Stimulated activated CD8-positive, alpha-beta memory T cell treated with anti-CD3 and anti-CD28 coated beads, Interleukin-2, amount 100 ng/mL, for 48 hours (primary cell): Measurements from ENCODE around the gene TRRAP.
"Not testable (repeated sequence)": the region's sequence is repeated elsewhere in the genome, so short reads cannot be mapped to it uniquely, and the experiment has no call there.

Source experiments
- DNase-seq, 2 donors: peaks; one replicate each; pipeline ENCODE4 v3.0.0-alpha.2; 2020; ENCODE audit warnings: low read depth in 2 of 2

TRRAP gene

DNA sequence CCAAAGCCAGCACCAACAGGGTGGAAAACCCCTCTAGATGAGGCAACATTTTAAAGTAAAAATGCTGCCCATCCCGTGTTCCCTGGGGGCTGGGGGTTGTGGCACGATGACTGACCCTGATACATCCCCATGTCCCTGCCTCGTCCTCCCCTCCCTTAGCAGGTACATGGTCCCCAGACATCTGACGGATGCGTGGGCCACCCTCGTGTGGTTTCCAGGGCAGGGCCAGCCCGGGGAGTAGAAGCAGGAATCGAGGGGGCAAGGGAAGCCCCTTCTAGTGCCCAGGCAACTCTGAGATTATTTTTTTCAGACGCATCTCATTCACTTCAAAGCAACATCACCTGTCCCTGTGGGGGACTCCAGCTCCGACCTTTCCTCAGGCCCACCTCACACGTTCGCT, 12.0 kb upstream of the TRRAP start:
- DNase-seq = no peak

DNA sequence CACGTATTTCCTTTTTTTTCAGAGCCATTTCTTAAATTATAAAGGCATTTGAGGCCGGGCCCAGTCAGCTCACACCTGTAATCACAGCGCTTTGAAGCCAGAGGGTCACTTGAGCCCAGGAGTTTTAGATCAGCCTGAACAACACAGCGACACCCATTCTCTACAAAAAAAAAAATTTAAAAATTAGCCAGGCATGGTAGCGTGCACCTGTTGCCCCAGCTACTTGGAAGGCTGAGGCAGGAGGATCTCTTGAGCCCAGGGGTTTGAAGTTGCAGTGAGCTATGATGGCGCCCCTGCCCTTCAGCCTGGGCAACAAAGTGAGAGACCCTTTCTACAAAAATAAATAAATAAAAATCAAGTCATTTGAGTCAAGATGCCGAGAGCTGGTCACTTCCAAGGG, 11.6 kb upstream of the TRRAP start:
- no peak for DNase-seq

DNA sequence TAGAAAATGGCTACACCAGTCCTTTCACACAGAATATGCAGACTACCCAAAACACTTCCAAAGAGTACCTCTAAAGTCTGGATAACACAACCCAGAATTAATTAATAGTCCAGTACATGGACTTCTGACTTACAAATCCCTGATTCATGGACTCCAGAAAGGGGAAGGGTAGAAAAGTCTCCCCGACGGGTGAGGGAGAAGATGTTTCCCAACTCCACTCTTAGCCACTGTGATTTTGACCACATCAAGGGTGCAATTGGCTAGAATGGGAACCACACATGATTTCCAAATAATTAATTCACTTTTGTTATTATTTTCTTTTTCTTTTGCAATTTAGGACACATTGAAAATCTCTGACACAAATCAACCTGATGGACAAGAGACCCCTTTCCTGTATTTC, 9.9 kb upstream of the TRRAP start:
- no peak for DNase-seq

DNA sequence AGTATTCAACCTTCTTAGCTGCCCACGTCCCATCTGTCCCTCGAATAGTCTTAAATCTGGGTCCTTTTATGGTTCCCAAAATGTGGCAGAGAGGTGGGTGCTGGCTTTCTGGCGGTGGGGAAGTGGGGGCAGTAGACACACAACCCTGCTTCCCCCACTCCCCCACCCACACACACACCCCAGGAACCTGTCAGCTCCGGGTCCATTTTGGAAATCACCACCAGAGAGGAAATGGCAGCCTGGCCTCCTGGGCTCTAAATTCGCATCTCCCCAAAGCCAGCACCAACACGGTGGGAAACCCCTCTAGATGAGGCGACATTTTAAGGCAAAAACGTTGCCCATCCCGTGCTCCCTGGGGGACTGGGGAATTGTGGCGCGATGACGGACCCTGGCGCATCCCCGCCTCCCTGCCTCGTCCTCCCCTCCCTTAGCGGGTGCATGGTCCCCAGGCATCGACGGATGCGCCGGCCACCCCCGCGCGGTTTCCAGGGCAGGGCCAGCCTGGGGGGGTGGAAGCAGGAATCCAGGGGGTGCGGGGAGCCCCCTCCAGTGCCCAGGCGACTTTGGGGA, 9.2 kb upstream of the TRRAP start:
- DNase-seq = no peak

DNA sequence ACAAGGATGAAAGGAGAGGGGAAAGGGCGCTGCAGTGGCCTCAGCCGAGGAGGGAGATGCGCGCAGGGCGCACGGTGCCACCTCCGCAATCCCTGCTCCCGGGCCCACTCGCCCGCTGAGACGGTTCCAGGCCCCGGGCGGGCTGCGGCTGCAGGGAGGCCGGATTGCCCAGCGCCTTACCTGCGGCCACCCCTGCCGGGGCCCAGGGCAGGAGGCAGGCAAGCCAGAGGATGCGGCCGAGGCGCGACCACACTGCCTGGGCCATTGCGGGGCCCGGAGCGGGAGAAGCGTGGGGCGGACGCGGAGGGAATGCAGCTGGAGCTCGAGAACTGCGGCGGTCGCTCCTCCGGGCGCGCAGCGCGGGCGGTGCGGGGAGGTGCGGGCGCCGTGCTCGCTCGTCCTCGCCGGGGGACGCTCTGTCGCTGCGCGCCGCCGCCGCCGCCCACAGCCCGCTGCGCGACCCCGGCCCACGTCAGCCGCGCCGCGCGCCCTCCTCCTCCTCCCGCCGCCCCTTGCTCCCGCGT, 8.7 kb upstream of the TRRAP start, which contains the start of gene TMEM130:
Gene TMEM130, minus strand, starts transcription at position 418 of the 524 bp plus-strand sequence. Its CDS starts 153 bp downstream, at position 265.
- no peak for DNase-seq

DNA sequence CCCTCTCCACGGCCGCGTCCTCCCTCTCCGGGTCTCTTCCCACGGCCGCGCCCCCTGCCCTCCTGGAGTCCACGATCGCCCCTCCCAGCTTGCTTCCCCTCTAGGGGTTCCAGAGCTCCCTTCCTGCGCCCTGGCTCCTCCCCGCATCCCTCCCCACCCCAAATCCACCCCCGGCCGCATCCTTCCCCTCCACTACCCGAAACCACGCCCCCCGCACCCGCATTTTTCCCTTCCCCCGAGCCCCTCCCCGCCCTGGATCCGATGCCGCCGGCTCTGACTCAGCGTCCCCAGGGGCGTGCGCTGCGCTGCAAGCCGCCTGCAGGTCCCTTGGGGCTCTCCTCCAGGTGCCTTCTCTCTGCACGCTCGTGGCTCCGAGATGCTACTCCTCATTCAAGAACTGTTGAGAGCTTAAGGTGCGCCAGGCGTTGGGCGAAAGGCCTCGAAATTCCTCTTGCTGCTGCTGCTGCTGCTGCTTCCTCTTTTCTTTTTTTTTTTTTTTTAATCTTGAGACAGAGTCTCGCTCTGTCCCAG, 8.1 kb upstream of the TRRAP start:
- peak; percentile 55 to 62 for DNase-seq

DNA sequence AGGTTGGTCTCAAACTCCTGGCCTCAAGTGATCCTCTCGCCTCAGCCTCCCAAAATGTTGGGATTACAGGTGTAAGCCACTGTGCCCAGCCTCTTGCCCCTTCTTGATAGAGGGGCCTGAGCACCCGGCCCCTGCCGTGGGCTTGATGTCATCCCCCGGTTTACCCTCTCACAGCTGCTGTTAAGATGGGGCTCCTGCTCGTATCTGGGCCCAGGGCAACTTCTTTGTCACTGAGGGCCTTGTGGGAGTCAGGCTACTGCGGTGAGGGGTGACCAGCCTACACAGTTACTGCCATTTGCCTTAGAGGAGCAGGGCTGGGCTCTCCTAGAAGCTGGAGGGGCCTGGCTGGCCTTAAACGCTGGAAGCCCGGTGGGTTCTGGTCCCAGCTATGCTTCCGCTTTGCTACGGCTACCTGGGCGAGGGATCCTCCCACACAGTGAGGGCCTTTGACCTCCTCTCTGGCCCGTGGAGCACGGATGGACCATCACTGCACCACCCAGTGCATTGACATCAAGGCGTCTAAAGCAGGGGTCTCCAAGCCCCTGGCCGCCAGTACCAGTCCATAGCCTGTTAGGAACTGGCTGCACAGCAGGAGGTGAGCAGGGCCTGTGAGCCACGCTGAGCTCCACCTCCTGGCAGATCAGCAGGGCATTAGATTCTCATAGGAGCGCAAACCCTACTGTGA, 7.4 kb upstream of the TRRAP start:
- DNase-seq = no peak

DNA sequence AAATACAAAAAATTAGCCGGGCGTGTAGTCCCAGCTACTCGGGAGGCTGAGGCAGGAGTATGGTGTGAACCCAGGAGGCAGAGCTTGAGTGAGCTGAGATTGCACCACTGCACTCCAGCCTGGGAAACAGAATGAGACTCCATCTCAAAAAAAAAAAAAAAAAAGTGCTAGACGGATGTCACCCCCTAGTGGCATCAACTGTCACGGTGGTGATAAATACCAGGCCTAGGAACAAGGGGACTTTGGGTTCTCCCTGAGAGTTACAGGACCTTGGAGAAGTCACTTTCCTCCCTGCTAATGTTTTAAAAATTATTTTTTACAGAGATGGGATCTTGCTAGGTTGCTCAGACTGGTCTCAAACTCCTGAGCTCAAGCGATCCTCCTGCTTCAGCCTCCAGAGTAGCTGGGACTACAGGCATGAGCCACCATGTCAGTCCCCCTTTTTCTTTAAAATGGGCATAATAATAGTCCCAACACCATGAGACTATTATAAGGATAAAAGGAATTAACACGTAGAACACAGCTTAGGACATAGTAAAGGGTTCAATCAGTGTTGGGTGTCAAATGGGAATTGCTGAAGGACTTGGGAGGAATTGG, 5.9 kb upstream of the TRRAP start:
- DNase-seq = no peak

DNA sequence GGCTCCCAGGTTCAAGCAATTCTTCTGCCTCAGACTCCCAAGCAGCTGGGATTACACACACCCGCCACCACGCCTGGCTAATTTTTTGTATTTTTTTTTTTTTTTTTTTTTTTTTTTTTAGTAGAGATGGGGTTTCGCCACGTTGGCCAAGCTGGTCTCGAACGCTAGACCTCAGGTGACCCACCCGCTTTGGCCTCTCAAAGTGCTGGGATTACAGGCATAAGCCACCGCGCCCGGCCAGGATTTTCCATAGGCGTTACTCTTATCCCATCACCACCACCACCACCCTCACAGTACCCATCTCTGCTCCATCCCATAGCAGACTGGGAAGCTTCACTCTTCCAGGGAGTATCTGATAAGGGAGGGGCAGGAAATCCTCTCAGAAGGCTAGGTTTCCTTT, 4.7 kb upstream of the TRRAP start:
- not testable (repeated sequence) for DNase-seq

DNA sequence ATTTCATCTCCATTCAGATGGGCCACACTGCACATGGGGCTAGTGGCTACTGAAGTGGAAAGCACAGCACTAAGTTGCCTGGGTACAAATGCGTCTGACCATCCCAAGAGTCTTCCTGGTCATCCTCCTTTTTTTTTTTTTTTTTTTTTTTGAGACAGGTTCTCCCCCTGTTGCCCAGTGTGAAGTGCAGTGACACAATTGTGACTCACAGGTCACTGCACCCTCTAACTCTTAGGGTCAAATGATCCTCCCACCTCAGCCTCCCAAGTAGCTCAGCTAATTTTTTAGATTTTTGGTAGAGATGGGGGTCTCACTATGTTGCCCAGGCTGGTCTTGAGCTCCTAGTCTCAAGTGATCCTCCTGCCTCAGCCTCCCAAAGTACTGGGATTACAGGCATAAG, 3.4 kb upstream of the TRRAP start:
- DNase-seq = no peak

DNA sequence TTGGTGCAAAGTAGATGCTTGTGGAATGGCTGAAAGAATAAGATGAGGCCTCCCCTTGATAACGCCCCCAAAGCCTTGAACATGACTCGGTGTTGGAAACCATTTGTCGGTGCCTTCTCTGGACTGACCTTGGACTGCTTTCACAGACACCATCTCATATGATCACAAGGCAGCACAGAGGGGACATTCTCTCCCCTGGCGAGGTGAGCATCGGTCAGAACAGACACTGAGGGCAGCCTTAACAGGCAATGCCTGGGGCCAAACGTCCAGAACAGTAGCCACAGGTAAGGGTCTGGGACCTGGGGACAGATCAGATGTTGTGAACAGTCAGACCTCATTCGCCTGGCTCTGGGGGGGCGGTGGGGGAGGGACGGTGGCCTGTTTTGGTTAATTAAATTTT, 2.8 kb upstream of the TRRAP start:
- no peak for DNase-seq

DNA sequence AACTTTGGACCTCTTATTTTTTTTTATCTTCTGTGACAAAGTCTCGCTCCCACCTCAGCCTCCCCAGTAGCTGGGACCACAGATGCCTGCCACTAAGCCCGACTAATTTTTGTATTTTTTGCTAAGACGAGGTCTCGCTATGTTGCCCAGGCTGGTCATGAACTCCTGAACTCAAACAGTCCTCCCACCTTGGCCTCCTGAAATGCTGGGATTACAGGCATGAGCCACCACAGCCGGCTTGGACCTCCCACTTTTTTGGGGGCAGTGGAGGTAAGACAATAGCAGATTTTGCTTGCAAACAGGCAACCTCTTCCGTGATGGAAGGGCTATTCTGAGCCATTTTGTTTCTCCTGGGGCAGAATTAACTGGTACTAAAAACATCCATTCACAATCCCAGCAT, 1.2 kb upstream of the TRRAP start:
- DNase-seq = no peak

DNA sequence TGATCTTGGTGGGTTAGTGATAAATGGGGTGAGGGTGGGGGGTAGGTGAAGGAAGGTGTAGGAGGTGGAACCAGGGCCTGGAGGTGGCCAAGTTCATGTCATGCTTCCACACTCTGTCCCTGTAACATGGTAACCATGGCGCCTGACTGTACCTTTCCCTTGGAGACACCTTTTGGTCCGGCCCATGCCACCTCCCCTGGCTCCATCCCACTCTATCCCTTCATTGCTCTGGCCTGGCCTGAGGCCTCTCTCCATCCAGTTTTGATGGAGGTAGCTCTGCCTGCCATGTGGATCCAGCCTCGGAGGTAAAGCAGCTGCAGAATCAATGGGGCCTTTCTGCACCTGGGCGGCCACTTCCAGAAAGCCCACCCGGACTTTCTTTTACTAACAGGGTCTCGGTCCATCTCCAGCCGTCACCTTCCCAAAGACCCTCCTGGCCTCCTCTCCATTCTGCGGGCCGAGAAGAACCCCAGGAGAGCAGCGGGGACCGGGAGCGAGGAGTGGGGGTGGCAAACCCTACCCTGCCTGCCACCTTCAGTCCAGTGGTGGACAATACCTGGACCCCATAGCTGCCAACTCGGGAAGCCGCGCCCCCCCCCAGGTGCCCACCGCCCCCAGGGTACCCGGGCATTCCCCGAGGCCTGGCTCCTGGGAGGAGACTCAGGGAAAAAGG, 504 bp upstream of the TRRAP start:
- no peak for DNase-seq

DNA sequence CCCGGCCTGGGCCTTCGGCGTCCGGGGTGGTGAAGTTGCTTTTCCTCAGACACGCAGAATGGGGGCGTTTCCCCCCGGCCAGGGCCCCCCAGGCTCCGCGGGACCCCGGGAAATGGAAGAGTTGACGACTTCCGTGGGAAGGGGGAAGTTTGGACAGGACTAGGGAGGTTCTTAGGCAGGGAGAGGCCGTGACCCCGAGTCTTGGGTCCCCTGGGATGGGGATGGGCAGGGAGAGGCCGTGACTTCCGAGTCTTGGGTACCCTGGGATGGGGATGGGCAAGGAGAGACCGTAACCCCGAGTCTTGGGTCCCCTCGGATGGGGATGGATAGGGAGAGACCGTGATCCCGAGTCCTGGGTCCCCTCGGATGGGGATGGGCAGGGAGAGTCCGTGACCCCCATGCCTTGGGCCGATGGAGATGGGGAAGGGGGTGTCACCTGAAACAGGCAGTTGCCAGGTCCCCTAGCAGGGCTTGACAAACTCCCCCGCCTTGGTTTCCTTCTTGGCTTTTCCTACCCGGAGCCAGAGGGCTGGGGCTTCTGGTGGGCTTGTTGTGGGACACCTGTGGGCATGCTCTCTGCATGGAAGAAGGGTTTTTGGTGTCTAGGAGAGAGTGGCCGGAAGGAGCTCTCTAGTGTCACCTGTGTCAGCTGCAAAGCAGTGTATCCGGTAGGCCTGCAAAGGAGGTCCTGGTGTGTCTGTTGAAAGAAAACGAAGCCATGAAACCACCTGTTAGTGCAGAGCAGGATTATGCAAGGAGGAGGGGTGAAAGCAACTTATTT, 1.1 kb downstream of the TRRAP start:
- DNase-seq = peak in 1 of 2 donors; percentile 34

DNA sequence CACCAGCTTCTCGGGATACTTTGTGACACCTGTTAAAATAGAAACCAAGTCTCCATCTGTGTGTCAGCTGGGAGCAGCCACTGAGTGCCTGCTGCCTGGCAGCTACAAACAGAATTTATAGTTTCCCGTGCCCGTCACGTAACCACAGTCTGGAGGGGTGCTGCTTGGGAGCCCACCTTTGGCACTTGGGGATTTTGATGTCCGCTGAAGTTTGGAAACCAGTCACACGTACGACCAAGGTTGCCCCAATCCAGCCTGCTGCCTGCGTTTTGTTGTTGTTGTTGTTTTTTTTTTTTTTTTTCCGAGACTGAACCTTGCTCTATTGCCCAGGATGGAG, 1.6 kb downstream of the TRRAP start:
- no peak for DNase-seq

DNA sequence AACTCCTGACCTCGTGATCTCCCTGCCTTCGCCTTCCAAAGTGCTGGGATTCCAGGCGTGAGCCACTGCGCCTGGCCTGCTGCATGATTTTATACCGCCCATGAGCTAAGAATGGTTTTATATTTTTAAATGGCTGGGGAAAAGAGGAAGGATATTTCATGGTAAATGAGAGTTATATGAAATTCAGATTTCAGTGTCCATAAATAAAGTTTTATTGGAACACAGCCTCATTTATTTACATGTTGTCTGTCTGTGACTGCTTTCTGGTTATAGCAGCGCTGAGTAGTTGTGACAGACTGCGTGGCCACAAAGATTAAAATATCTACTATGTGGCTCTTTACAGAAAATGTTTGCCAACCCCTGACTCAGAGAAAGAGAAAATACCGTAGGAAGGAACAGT, 2.2 kb downstream of the TRRAP start:
- DNase-seq = no peak

DNA sequence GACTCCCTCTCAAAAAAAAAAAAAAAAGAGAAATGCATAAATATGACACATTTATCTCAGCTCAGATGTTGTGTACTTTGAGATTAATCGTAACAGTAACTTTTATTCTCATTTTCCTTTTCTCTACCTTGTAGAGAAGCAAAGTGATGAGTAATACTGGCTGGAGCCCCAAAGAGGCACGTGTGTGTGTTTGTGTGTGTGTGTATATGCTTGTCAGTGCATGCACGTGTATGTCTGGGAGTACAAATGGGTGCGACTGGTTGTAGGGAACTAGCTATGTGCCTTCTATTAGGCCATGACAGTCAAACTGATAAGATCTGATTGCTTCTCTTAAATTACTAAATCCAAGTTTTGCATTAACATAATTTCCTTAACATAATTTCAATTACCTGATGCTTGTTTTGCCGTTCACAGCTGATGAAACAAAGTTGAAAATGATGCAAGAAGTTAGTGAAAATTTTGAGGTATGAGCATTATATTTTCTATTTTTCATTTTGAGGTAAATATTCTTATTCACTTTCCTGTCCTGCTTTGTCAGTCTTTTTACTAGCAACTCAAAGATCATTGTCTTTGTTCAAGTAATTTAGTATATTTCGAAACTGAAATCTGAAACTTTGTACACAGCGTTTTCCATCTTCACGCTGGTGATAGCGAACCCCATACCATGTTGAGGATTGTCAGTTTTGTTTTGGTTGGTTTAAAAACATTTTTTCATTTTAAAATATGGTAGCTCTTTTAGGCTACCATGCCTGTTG, 3.4 kb downstream of the TRRAP start:
- DNase-seq = no peak

DNA sequence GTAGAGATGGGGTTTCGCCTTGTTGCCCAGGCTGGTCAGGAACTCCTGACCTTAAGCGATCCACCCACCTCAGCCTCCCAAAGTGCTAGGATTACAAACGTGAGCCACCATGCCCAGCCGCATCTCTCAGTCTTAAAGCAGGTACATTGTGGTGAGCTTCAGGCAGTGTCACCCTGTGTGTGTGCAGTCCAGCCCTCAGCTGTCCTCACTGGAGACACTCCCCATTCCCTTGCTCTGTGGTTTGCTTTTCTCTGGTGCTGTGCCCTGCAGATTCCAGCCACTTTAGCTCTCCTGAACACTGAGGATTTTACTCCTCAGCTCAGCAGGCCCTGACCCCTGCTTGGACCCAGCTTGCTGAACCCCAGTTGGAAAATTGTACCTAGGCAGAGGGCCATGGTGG, 6.1 kb downstream of the TRRAP start:
- no peak for DNase-seq

DNA sequence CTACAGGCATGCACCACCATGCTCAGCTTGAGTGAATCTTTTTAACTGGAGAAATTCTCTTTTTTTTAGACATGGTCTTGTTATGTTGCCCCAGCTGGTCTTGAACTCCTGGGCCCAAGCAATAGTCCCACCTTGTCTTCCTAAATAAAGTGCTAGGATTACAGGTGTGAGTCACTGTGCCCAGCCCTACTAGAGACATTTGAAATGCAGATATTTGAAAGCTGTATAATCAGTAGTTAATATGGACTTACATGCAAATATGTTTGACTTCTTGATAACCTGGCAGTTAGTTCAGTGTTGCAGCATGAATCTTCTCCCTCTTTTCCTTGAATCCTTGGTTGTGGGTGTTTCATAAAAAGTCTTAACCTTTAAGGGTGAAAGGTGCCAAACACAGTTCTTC, 8.7 kb downstream of the TRRAP start:
- no peak for DNase-seq

DNA sequence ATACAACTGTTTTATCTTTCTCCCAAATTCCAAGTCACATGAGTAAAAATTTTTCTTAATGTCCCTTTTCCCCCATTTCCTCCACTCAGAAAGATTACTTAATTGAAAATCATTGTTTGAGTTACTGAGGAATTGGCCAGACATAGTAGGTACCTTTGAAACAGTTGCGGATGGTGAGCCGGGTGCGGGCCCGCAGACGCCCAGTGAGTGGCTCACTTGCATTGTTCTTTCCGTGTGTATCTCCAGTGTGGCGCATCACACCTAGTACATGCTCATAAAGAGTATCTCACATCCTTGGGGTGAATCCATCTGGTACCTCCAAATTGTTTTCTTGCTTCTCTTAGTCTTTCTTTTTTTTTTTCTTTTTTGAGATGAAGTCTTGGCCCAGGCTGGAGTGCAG, 14.3 kb downstream of the TRRAP start:
- no peak for DNase-seq

DNA sequence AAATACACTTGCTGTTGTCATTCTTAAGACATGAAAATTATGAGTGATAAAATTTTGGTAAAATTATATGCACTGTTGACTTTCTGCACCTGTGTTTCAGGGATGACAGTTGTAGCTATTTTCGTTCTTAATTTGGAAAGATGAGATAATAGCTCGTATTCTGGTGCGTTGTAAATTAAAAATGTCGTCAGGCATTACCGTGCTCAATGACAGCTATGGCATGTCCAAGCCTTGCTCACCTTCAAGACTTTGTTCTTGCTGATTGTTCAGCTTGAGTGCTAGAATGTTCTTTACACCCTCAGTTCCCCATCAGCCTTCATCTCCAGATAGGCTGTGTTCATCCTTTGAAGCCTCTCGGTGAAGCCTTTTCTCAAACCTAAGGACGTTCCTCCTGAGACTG, 21.5 kb downstream of the TRRAP start:
- no peak for DNase-seq
